ENCODE data around the gene MAGI1. TPM values are rescaled to one million over a fixed set of nuclear protein-coding genes. Genes with fewer than 3 reads are reported as not detected.

The MAGI1 gene
- total and polyA plus RNA-seq, 12 donors, result 5.7 to 58.2 (median 37.7) TPM

DNA sequence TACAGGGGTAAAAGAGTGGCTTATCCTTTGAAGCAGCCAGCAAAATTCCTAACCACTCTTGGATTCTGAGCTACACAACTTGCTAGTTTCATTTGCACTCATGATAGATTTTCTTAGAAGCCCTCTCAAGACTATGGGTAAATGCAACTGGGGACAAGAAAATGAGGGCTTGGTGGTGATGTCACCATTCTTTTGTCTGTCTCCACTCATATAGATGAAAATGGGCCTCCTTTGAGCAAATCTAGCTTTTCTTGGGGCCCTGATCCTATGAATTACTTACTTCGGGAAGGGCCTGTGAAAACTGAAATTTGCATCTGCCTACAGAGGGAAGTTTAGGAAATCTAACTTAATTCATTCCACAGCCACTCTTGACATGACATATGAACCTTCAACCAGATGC, 486.3 kb downstream of the MAGI1 start:
- 94% methylated on average over 1 of the region's 1 CpG for WGBS, 2 donors
- Histone ChIP-seq H3K36me3 (no peaks in the 10 kb centered on the region), H3K4me3 (no peak overlapping the region), H3K9me3 (no peaks in the 10 kb centered on the region), H3K27ac (no peak overlapping the region), H3K4me1 (peaks cover 0 to 60% (median 21%) of the 10 kb centered on the region in 9 donors), H3K27me3 (peaks cover 0 to 14% (median 0%) of the 10 kb centered on the region in 7 donors)
- no peak for ATAC-seq
- intact Hi-C loops (cut with DNase I), result no loop called here
- no peak for DNase-seq
- TF ChIP-seq, protein P1, sequence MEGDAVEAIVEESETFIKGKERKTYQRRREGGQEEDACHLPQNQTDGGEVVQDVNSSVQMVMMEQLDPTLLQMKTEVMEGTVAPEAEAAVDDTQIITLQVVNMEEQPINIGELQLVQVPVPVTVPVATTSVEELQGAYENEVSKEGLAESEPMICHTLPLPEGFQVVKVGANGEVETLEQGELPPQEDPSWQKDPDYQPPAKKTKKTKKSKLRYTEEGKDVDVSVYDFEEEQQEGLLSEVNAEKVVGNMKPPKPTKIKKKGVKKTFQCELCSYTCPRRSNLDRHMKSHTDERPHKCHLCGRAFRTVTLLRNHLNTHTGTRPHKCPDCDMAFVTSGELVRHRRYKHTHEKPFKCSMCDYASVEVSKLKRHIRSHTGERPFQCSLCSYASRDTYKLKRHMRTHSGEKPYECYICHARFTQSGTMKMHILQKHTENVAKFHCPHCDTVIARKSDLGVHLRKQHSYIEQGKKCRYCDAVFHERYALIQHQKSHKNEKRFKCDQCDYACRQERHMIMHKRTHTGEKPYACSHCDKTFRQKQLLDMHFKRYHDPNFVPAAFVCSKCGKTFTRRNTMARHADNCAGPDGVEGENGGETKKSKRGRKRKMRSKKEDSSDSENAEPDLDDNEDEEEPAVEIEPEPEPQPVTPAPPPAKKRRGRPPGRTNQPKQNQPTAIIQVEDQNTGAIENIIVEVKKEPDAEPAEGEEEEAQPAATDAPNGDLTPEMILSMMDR (IDR thresholded peaks at IDR 0.05), result no peak

DNA sequence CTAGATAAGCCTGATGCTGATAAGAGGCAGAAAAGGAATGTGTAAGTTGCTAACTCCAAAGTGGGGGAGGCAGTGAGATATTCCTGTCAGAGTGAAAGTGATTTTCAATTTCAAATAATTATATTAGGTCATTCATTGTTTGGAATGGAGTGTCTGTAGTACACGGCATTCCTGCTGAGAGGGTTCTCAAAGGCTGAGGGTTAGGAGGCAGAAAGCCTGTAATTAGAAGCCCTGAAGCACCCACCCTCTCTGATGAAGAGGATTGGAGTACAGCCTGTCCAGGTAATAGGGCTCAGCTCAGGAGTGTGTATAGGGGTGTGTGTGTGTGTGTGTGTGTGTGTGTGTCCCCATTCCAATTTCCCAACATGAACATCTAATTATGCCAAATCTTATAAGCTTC, 486.8 kb downstream of the MAGI1 start:
- H3K27me3 ChIP-seq, result peaks cover 0 to 14% (median 0%) of the 10 kb centered on the region in 7 donors
- H3K36me3 ChIP-seq, result no peaks in the 10 kb centered on the region
- 26 to 36% methylated on average over 1 of the region's 1 CpG for WGBS, 2 donors
- no peak for ATAC-seq
- peaks cover 0 to 57% (median 16%) of the 10 kb centered on the region in 9 donors for H3K4me1 ChIP-seq
- intact Hi-C loops (cut with DNase I), result no loop called here
- no peak for DNase-seq
- no peak overlapping the region for H3K4me3 ChIP-seq
- H3K9me3 ChIP-seq, result no peaks in the 10 kb centered on the region
- peak overlapping the region in 1 of 10 donors; percentile 11 for H3K27ac ChIP-seq
- TF ChIP-seq, protein P1 (IDR thresholded peaks at IDR 0.05), result no peak

DNA sequence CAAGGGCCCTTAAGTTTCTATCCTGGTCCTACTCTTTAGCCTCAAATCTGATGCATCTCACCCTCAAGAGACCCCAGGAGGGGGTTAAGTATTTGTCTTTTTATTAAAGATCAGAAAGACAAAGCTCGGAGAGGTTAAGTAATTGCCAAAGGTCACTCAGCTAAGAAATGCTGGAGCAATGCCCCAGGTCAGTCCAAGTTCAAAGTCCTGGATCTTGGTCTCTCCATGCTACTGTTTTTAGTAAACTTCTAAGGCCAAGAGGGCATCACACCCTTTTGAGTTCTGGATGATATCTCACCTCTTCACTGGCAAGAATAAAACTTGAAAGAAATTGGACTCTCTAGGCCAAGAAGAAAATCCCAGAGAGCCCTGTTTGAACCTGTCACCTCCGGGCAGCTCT, 488.6 kb downstream of the MAGI1 start:
- Histone ChIP-seq H3K36me3 (no peaks in the 10 kb centered on the region), H3K27ac (peak overlapping the region in 4 of 10 donors; percentile 24 to 85 (median 68)), H3K4me1 (peaks cover 0 to 53% (median 15%) of the 10 kb centered on the region in 9 donors), H3K27me3 (peaks cover 0 to 14% (median 0%) of the 10 kb centered on the region in 7 donors), H3K9me3 (no peaks in the 10 kb centered on the region), H3K4me3 (no peak overlapping the region)
- TF ChIP-seq, protein P1 (IDR thresholded peaks at IDR 0.05), result no peak
- no peak for DNase-seq
- intact Hi-C loops (cut with DNase I), result no loop called here
- WGBS, 2 donors, result 42 to 73% methylated on average over 2 of the region's 2 CpGs
- ATAC-seq, result no peak

DNA sequence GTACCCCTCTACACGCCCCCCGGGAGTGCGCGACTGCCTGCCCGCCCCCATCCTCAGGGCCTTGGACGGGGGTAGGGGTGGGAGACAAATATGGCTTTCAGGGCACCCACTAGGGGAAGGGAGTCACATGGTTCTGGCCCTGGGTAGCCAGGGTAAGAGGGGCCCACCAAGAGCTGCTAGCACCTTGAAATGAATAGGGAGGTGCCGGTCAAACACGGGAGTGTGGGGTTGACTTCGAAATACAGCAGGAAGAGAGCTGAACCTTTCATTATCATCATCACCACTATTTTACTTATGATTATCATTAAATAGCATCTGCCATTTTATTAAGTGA, 489.1 kb downstream of the MAGI1 start:
- ATAC-seq (no peak), DNase-seq (no peak)
- no peaks in the 10 kb centered on the region for H3K36me3 ChIP-seq
- 22 to 31% methylated on average over 9 of the region's 9 CpGs for WGBS, 2 donors
- peak overlapping the region; percentile 5 to 85 (median 60) for H3K27ac ChIP-seq
- peak overlapping the region; percentile 45 to 70 (median 67) for H3K4me3 ChIP-seq
- peaks cover 0 to 14% (median 0%) of the 10 kb centered on the region in 7 donors for H3K27me3 ChIP-seq
- H3K9me3 ChIP-seq, result no peaks in the 10 kb centered on the region
- H3K4me1 ChIP-seq, result peaks cover 0 to 55% (median 15%) of the 10 kb centered on the region in 9 donors
- intact Hi-C loops (cut with DNase I), result loop anchor here in 1 of 10 donors (10.0 kb wide), 1 partner anchor 65 kb away; no protein-coding TSS in a partner anchor
- TF ChIP-seq, protein P1 (IDR thresholded peaks at IDR 0.05), result no peak
